Measurements from ENCODE around the gene PCDHB11. TPM values are rescaled to one million over a fixed set of nuclear protein-coding genes. Genes with fewer than 3 reads are reported as not detected.

The PCDHB11 gene
- total and polyA plus RNA-seq, 2 of the 8 experiments (the other 6 are each of a cell fraction or from before 2014, with no cell fraction given) = 0.50 to 0.86 TPM

DNA sequence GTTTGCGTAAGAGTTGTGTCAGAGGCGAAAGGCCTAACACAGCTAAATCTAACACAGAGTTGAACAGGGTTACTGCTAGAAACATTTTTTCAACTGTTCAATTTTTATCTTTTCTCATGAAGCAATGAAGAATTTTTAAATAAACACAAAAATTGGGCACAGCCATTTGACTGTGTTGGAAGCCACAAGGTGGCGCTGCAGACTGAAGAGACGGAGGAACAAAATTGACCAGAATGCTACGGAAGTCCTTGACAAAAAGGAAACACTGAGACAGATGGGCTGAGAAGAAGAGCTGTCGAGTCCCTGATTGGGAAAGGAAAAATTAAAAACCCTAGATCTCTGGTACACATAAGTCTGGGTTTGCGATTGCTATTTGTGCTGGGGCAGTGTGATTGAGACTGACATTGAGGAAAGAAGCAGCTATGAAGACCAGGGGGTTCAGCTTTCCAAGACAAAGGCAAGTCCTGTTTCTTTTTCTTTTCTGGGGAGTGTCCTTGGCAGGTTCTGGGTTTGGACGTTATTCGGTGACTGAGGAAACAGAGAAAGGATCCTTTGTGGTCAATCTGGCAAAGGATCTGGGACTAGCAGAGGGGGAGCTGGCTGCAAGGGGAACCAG lies 12.4 kb upstream of the PCDHB11 start, which contains the start of gene PCDHB9:
TSS of gene PCDHB9 (plus strand) at position 265 of the 616 bp plus-strand sequence. CDS start at position 423, 158 bp downstream.
- H3K4me2 ChIP-seq (ENCODE audit: insufficient read depth in 1 of 2, low read depth in 2 of 2, low read length in 2 of 2) = peak within 1 kb of the TSS in 1 of 2 experiments; percentile 30; a peak in 2 of 4 replicates
- H2BK120ac ChIP-seq (replicated peaks; ENCODE audit: low read depth, low read length) = no peak within 1 kb of the TSS
- H2BK5ac ChIP-seq (ENCODE audit: low read depth, low read length) = no peak within 1 kb of the TSS
- ChIA-PET POLR2A (ENCODE audit: partially characterized antibody) (interaction anchor here (0.7 kb wide), 1 partner anchor 8 kb away, joined by 3 read pairs; no protein-coding TSS in a partner anchor), CTCF (ENCODE audit: partially characterized antibody) (interaction anchor here (0.6 to 3.8 kb wide), 63 partner anchors 8 to 380 kb away, joined by 3 to 39 read pairs (median 4); partner anchors contain the start of genes PCDHB11, PCDHB12, PCDHB14 and PCDHB15)
- H4K8ac ChIP-seq (ENCODE audit: extremely low read depth, insufficient read depth, low read length) = no peak within 1 kb of the TSS
- DNase-seq (ENCODE audit: low read depth in 1 of 2, low spot score in 2 of 2) (peak in 1 of 2 experiments; percentile 80), FAIRE-seq (peak; percentile 90)
- H3K27me3 ChIP-seq (replicated peaks in 1 of 4; ENCODE audit: control insufficient read depth in 3 of 4, extremely low read depth in 1 of 4, insufficient read depth in 3 of 4, low read length in 3 of 4) = no peaks in the 10 kb centered on the region
- H3K36me3 ChIP-seq (ENCODE audit: control insufficient read depth in 2 of 4, insufficient read depth in 4 of 4, low read length in 3 of 4) = no peaks in the 10 kb centered on the region
- H3K27ac ChIP-seq (ENCODE audit: low read depth, low read length) = no peak within 1 kb of the TSS
- H2BK15ac ChIP-seq (ENCODE audit: low read length) = no peak within 1 kb of the TSS
- H3K23me2 ChIP-seq (ENCODE audit: low read depth, low read length) = no peaks in the 10 kb centered on the region
- H3K9me3 ChIP-seq (ENCODE audit: insufficient read depth in 2 of 2, low read depth in 1 of 2, low read length in 1 of 2) = peaks cover 0 to 3% of the 10 kb centered on the region in 2 experiments; a peak in 1 of 4 replicates
- H3K79me2 ChIP-seq (ENCODE audit: control insufficient read depth in 1 of 2, insufficient read depth in 2 of 2, low read length in 2 of 2) = no peaks in the 10 kb centered on the region
- H4K91ac ChIP-seq (replicated peaks; ENCODE audit: insufficient read length, low read length) = no peak within 1 kb of the TSS
- peak within 1 kb of the TSS in 1 of 4 experiments; percentile 45; a peak in 1 of 7 replicates for H3K9ac ChIP-seq (replicated peaks in 1 of 4; ENCODE audit: extremely low read depth in 1 of 4, low read depth in 3 of 4, low read length in 3 of 4)
- no peaks in the 10 kb centered on the region for H4K20me1 ChIP-seq (replicated peaks in 1 of 2; ENCODE audit: control insufficient read depth in 1 of 2, insufficient read depth in 2 of 2, low read length in 2 of 2)
- TF ChIP-seq, protein P1, sequence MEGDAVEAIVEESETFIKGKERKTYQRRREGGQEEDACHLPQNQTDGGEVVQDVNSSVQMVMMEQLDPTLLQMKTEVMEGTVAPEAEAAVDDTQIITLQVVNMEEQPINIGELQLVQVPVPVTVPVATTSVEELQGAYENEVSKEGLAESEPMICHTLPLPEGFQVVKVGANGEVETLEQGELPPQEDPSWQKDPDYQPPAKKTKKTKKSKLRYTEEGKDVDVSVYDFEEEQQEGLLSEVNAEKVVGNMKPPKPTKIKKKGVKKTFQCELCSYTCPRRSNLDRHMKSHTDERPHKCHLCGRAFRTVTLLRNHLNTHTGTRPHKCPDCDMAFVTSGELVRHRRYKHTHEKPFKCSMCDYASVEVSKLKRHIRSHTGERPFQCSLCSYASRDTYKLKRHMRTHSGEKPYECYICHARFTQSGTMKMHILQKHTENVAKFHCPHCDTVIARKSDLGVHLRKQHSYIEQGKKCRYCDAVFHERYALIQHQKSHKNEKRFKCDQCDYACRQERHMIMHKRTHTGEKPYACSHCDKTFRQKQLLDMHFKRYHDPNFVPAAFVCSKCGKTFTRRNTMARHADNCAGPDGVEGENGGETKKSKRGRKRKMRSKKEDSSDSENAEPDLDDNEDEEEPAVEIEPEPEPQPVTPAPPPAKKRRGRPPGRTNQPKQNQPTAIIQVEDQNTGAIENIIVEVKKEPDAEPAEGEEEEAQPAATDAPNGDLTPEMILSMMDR (IDR thresholded peaks at IDR 0.05; ENCODE audit: control extremely low read depth in 1 of 3, insufficient read depth in 1 of 3, low read depth in 1 of 3, low read length in 3 of 3) = peak; percentile 53 to 83 (median 81)
- peak; percentile 43; the same call in 1 of the 2 replicates for TF ChIP-seq YY1 (IDR thresholded peaks at IDR 0.05; ENCODE audit: low read depth, low read length)
- TF ChIP-seq SIRT6 (IDR thresholded peaks at IDR 0.05; ENCODE audit: low read length) = no peak
- peak; percentile 52 to 61 for TF ChIP-seq RAD21 (IDR thresholded peaks at IDR 0.05 in 1 of 2, conservative IDR thresholded peaks at IDR 0.05 in 1 of 2; ENCODE audit: low read depth in 2 of 2, low read length in 2 of 2)
- no peak for TF ChIP-seq NANOG (IDR thresholded peaks at IDR 0.05; ENCODE audit: insufficient read depth, low read depth, low read length, poor library complexity, severe bottlenecking)
- no peak within 1 kb of the TSS for H3K56ac ChIP-seq (replicated peaks; ENCODE audit: insufficient read length, low read depth, low read length)
- peak within 1 kb of the TSS in 2 of 4 experiments; percentile 11 to 27; a peak in 1 of 8 replicates for H3K4me3 ChIP-seq (ENCODE audit: extremely low read depth in 1 of 4, insufficient read depth in 2 of 4, low read depth in 3 of 4, low read length in 4 of 4)
- no peak within 1 kb of the TSS for H3K18ac ChIP-seq (ENCODE audit: extremely low read depth, low read length)
- no peak within 1 kb of the TSS for H2AK5ac ChIP-seq (ENCODE audit: low read depth, low read length)
- H3K4ac ChIP-seq (replicated peaks; ENCODE audit: insufficient read length, low read depth, low read length) = no peak within 1 kb of the TSS
- H2BK12ac ChIP-seq (ENCODE audit: low read depth, low read length) = no peak within 1 kb of the TSS
- H2BK20ac ChIP-seq (ENCODE audit: low read length) = no peak within 1 kb of the TSS
- H2AFZ ChIP-seq (ENCODE audit: low read length) = peak within 1 kb of the TSS; percentile 98
- no peak within 1 kb of the TSS for H3K14ac ChIP-seq (ENCODE audit: insufficient read length)
- WGBS, 2 experiments (ENCODE audit: extremely low coverage in 1 of 2, insufficient coverage in 1 of 2, insufficient read length in 1 of 2, insufficient replicate concordance in 2 of 2, low coverage in 1 of 2, low lambda C conversion rate in 2 of 2, missing lambda C conversion rate in 1 of 2) = 37% methylated on average over 7 of the region's 9 CpGs; no CpG with 5 or more reads in 1 of the 2 experiments
- no peaks in the 10 kb centered on the region for H3K79me1 ChIP-seq (ENCODE audit: low read depth, low read length)
- no peak within 1 kb of the TSS for H4K5ac ChIP-seq (ENCODE audit: insufficient read length, low read depth, low read length)
- 0 out of 7 replicates have a peak, but pooled peaks cover 0 to 2% (median 0%) of the 10 kb centered on the region in 4 experiments for H3K4me1 ChIP-seq (replicated peaks in 1 of 4; ENCODE audit: control insufficient read depth in 3 of 4, insufficient read depth in 4 of 4, low read length in 3 of 4)
- H3K23ac ChIP-seq (ENCODE audit: insufficient read length) = no peak within 1 kb of the TSS
